ENCODE measurements around the gene JAKMIP3.

Gene JAKMIP3

DNA sequence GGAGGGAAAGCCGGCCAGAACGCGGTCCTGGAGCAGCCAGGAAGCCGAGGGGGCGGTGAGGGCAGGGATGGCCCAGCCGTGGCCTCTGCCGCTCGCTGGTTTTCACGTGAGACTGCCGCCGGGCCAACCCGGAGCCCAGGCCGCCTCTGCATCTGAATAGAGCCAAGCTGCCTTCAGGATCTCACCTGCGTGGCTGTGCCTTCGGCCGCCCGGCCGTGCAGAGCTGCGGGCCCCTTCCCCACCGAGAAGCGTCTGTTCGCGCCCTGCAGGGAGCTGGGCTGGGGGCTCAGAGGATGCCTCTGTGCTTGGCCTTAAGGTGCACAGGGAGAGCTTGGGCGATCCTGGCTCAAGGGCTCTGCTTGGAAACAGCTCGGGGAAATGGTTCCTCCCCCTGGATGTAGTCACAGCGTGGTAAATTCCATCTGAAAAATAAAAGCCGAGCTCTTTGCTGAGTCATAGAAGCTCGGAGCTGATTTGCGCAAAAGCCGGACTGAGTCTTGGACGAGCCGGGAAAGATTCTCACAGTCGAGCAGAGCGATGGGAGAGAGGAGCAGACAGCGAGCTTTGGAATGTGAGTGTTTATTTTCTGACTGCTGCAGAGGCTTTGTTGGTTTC is at the start of gene JAKMIP3:
Gene JAKMIP3 (plus strand): TSS at position 456 of the 615 bp plus-strand sequence. CDS start 38,863 bp downstream, outside the sequence.
- DNase-seq = no peak

DNA sequence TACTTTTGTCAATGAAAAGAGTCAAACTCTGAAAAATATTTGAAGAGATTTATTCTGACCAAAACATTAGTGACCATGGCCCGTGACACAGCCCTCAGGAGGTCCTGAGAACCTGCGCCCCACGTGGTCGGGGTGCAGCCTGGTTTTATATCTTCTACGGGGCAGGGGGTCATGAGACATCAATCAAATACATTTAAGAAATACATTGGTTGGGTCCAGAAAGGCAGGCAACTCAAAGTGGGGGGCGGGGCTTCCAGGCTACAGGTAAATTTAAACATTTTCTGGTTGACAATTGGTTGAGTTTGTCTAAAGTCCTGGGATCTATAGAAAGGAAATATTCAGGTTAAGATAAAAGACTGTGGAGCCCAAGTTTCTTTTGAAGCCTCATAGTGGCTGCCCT is 49.2 kb upstream of the JAKMIP3 start:
- no peak for DNase-seq

DNA sequence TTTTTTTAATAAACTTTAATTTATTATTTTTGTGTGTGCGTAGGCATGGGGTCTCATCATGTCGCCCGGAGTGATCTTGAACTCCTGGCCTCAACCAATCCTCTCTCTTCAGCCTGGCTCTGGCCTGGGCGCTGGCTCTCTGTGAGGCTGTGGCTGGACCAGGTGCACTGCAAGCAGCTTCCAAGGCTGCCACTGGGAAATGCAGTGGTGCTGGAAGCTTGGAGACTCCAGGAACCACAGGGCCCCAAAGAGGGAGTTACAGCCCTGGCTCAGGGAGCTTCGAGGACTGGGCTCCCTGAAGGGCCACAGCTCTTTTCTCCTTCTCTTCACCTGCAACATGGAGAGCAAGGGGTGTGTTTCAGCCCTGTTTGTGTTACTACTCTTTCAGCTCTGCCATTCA is 47.3 kb upstream of the JAKMIP3 start:
- no peak for DNase-seq

DNA sequence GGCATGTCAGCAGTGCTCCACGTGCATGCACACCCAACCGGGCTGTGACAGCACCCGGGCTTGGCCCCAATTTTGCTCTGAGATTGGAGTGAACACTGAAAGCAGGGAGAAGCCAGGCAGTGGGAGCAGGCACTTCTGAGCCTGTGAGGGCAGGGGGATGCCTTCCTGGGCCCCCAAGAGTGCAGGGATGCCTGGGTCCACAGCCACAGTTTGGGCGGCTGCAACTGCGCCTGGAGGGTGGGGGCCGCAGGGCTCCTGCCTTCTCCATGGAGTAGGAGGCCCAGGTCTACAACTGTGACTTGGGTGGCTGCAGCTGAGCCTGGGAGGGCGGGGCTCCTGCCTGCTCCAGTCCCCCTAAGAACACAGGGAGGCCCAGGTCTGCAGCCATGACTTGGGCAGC is 46.4 kb upstream of the JAKMIP3 start:
- no peak for DNase-seq

DNA sequence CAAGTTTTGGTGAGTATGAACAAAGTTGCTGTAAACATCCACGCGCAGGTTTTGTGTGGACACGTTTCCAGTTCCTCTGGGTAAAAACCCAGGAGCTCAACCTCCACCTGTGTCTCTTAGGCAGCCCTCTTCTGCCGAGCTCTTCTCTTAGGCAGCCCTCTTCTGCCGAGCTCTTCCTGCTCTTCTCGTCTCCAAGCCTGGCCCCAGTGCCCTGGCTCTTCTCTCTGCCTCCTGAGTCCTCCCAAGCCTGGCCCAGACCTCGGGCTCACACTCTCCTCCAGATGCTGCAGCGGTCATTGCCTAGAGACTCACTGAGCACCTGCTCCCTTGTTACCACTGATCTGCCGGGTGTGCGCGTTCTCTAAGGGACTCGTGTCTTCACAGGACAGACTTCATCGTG is 45.3 kb upstream of the JAKMIP3 start:
- no peak for DNase-seq

DNA sequence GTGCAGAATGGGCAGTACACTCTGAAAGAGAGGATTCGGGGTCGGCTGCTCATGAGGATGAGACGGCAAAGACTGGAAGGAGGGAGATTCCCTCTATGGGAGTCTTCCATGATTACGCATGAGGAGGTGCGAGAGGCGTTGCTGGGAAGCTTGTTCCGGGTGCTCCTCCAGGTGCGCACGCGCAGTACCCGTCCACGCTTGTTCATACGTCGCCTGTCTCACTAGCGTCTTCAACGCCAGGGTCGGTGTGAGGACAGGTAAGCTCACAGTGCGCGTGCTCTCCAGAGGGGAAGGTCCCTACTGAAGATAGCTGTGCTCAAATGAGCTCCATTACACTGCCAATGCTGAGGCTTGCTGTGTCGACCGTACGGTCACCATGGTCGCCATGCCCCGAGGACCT is 44.7 kb upstream of the JAKMIP3 start:
- DNase-seq = no peak

DNA sequence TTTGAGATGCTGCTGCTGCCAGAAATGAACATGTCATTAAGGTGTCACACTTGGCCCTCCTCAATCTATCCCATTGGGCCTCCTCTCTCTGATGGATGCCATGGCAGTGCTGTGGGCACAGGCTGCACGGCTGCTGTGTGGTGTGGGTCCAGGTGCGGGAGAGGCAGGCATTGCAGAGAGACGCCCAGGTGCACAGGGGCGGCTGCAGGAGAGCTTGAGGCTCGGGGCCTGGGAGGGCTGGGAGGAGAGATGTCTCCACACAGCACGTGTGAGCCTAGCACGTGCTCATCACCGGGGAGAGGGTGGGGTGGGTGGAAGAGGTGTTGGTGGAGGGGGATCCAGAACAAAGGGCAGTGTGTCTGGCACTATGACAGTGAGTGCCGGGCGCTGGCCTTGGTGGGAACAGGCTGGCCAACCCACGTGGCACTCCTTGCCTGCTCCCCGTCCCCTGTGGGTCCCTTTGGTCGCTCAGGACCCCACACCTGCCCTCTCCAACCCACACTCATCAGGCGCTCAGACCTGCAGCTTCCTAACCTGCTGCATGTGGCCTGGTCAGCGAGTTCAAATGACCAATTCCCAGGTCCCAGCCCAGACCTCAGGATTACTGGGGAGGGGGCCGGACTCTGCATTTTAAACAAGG is 44.1 kb upstream of the JAKMIP3 start:
- no peak for DNase-seq

DNA sequence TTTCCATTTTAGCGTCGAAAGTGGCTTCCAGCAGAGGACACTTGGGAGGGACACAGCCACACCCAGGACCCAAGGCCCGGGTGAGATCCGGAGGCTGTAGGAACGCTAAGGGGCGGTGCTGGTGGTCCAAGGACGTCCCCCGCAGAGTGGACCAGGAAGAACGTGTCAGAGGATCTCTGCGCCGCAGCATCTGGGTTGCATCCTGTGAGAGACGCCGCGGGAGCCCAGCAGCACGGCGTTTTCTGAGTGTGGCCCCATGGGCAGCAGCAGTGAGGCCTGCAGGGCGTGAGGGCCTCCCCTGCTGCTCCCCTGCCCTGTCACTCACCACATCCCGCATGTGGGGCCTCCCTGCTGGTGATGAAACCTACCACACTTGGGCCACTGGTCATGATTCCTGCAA is 43.5 kb upstream of the JAKMIP3 start:
- no peak for DNase-seq

DNA sequence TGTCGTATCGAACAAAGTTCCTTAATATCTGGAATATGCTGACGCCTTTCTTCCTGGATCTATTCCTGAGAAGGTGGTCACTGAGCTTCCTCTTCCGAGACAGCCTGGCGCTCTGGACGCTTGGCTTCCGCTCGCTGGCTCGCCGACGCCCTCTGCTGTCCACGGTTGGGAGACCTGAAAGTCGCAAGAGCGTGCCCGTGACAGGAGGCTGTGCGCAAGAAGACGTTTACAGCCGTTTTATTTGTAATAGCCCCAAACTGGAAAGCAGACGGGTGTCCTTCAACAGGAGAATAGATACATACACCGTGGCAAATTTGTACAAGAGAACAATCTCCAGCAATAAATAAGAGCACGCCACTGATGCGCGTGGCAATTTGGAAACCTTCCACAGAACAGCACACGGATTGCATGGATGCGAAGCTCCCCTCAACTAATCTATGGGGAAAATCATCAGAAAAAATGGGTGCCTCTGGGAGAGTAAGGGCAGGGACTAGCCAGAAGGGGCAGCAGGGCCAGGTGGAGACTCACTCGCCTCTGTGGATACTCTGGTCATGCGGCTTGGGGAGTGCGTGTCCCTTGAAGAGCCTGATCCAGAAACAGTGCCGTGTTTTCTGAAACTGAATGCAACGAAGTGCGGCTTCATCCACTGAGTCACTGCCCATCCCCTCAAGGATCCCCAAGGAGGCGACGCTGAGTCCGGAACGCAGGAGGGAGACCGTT is 42.5 kb upstream of the JAKMIP3 start:
- DNase-seq = peak; percentile 59

DNA sequence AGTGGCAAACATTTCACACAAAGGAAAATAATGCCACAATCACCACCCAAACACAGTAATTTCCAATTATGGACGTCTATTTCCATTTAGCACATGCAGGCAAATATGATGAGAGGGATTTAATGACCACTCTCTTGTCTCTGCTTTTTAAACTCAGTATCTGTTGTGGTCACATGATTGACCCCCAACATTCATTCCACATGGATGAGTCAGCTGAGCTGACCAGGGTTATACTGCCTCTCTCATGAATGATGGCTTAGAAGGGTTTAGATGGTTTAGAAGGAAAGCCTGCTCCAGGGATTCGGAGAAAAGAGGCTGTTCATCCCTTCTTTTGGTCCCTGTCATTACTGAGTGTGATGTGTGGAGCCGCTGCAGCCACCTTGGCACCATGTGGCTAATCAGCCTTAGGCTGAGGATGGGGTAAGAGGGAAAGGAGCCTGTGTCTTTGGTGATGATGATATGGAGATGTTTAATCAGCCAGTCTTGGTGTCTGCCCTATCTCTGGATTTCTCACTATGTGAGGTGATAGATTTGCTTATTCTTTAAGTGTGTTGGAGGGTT is 38.2 kb upstream of the JAKMIP3 start:
- no peak for DNase-seq

DNA sequence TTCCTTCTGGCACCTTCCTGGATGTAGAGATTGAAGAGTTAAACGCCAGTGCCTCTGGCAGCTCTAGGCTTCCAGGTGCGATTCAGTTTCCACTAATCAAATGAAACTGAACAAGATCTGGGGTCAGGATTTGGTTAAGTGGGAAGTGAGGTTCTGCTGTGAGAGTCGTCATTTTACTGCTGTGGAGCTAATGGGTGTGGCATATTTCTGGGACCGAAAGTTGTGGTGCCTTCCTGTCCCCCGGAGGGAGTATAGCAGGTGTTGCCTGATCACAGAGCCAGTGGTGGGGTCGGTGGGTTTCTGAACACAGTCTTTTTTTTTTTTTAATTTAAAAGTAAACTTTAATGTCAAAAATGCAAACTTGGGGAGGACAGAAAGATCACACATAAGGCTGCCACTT is 37.0 kb upstream of the JAKMIP3 start:
- DNase-seq = no peak

DNA sequence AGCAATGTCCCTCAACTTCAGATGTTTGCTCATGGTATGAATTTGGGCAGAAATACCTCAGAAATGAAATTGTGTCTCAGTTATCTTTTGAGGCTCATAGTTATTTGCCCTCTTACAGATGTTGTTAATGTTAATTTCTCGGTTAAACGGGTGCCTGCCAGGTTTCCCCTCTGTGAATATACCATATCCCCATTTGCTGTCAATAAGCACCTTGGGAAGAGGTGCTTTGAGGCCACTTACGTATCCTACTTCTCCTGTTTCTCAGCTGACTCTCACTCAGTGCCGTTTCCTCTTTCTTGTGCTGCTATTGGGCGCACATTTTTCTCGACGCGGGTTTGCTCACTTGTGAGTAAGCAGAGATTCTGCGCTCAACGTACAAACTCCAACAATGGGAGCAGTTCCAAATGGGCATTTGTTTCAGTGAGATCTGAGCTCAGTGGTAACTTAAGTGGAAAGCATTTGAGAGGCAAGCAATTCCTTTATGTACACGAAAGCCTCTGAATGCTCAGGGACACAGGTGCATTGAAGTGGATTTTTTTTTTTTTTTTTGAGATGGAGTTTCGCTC is 34.8 kb upstream of the JAKMIP3 start:
- DNase-seq = peak; percentile 9

DNA sequence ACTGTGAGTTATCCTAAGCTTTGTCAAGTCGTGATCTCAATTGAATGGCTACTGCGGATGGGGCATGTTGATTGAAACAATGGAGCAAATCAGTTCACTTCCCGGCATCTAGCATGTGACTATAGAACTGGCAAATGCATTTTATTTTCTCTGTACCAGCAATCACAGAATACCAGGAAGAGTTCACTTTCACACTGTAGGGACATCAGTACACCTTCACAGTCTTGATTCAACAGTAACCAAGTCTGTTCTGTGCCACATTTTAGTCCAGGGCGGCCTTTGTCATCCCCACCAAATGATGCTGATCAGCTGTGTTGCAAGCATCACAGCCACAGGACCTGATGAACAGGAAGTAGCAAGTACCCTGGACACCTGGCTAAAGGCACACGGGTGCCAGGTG is 32.1 kb upstream of the JAKMIP3 start:
- no peak for DNase-seq

DNA sequence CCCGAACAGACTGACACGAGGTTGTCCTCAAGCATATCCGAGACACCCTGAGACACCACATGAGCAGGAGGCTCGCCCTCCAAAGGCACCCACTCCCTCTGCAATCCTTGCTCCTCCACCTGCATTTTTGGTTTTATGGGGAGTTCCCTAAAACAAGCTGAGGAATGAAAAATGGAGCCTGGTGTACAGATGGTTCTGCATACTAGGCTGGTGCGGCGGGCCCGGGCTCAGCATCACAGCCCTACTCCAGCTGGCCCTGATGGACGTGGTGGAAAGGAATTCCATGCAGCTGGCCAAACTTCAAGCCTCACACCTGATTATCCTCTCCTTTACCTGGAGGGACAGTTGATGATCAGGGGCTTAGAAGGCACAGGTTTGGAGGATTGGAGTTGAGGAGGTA is 30.3 kb upstream of the JAKMIP3 start:
- DNase-seq = no peak

DNA sequence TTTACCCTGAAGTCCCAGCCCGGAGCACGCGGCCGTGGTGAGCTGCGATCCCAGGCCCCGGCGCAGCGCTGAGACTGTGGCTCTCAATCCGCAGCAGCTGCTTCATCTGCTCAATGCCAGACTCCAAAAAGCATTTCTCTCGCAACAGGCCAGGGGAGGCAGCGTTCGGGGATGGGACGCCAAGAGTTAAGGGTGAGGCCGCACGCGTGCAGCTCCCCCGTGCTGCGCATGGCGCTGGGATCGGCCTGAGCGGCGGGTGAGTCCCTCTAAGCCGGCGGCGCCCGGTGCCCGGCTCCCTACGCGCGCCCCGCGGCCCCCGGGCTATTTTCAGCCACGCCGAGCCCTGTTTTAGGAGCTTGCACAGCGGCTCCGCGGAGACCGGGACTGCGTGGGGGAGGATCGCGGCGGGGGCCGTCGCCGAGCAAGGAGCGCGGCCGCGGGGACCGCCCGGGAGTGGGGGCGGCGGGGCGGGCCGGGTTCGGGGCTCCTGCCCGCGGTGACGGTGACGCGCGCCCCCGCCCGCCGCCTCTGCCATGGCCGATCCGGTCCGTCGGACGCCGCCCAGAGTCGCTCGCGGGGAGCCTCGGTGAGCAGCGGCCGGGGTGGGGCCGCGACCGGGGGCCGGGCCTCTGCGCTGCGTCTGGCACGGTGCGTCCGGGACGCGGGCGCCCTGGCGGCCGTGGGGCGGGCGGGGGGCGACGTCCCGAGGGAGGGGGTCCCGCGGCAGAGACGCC is 29.4 kb upstream of the JAKMIP3 start:
- no peak for DNase-seq

DNA sequence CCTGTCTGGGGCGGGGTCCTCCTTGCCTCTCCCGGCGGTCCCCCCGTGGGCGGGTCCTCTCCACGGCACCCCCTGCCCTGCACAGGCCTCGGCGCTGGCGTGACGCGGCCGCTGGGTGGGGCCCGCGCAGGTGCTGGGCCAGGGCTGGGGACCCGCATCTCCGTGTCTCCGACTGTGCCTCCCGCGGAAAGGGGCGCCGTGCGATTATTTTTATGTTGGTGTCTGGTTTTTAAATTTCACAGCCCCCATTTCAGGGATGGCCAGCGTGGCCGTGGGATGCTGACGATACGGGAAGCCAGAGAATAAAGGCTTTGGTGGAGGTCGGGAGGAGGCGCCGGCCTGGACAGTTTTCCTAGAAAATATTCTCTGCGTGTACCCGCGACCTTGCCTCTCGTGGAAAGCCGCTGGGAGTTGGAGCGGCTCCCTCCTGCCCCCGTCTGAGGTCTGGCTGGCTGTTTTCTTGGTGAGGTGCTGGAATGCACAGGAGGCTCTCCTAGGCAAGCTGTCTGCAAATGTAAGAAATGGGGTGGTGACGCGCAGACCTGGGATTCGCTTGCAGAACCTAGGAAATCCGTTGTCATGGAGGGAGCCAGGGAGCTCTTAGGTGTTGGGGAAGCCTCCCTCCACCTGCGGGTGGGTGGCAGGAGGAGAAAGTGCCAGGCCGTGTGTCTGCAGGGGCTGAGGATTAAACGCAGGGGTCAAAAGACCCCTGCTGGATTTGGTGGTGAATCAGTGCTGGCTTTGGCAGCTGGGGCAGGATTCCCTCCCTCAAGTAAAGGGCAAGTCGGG is 28.7 kb upstream of the JAKMIP3 start:
- DNase-seq = no peak

DNA sequence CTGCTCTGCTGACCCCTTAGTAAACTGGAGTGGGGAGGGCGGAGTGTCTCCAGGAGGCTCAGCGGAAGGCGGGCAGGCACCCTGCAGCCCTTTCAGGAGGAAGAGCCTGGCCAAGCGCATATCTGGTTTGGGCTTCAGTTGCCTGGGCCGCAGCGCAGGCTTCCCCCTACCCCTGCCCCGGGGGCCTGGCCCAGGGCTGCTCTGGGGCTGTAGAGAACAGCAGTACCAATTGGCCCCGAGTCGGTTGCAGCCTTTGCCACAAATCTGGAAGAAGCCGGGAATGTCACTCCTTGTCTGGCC is 28.1 kb upstream of the JAKMIP3 start:
- no peak for DNase-seq

DNA sequence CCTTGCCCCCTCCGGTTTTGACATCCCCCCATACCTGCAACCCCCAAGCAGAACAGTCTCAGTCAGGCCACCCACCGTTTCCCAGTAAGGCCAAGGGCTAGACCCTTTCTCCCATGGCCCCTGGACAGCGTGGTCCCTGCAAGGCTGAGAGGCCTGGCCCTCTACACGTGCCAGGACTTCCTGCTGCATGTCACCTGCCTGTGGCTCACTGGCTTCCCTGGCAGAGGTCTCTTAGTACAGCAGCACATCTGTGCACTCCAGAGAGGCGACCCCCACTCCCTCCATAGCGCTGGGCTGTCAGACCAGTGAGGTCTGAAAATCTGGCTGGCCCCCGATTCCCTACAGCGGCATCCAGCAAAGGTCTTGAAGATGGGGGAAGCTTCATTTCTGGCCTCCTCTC is 26.4 kb upstream of the JAKMIP3 start:
- no peak for DNase-seq

DNA sequence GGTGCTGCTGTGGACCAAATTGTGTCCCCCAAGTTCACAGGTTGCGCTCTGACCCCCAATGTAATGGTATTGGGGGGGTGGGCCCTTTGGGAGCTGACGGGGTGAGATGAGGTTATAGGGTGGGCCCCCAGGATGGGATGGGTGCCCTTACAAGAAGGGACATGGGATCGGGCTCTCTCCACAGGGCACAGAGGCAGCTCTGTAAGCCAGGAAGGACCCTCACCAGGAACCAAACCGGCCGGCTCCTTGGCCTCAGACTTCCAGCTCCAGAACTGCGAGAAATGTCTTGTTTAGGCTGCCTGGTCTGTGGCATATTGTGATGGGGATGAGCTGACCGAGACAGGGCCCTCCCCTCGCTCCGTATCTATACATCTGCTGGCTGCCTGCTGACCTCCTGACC is 25.7 kb upstream of the JAKMIP3 start:
- no peak for DNase-seq

DNA sequence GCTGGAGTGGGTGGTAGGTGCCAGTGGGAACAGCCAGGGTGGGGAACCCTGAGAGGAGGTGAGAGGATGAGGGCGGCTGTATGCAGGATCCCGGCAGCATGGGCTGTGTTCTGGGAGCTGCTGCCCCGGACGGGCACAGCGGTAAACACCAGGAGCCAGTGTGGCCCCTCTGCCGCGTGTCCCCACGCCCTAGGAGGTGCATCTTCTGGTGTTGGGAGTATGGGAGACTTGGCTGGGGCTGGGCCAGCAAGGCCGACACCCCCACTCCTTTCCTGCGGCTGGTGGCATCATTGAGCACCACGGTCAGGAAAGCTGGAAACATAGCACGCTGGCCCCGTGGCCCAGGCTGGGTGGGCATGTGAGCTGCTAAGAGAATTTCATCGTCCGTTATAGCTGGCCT is 24.4 kb upstream of the JAKMIP3 start:
- no peak for DNase-seq

DNA sequence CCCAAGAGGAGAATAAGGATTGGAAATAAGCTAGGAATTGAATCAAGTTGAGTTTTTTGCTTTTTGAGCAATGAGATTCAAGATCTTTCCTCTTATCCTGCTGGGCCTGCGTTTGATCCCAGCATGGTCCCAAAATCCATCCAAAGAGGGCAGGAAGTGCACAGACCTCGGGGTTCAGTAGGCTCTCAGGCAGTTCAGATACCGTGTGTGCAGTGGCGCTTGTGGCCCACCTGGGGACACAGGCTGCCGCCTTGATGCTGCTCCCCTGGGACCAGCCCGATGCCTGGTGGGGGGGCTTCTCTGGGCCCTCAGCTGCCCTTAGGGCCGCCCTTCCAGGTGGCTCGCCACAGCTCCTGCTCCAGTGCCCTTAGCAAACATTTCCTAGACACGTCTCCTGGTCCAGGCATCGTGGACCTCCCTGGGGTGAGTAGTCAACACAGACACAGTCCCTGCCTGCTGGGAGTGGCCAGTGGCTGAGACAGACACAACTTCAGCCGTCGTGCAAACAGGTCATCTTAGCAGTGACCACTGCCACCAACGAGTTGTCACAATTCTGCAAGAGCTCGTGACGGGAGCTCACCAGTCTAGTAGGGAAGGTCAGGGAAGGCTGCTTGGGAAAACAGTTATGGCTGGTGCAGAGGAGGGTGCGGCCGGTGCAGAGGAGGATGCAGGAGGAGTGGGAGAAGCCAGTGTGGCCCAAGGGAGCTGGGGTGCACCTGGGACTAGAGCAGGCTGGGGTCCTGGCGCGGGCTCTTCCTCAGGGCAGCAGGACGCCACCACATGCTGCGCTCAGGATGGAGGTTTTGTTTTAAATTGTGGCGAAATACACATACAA is 21.7 kb upstream of the JAKMIP3 start:
- DNase-seq = no peak

DNA sequence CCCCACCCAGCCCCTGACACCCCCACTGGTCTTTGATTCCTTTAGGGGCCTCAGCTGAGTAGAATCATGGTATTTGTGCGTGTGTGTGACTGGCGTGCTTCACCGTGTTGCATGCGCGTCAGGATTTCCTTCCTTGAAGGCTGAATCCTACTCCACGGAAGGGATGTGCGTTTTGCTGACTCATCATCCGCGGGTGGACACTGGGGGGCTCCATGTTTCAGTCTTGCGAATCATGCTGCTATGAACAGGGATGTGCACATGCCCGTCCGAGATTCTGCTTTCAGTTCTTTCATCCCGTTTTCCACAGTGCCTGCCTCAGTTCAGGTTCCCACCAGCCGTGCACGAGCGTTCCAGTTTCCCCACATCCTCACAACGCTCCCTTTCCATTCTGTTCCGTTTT is 20.9 kb upstream of the JAKMIP3 start:
- no peak for DNase-seq
